Upper lobe of left lung (tissue), 6 donors: ENCODE measurements around the gene LILRB1. TPM values are rescaled to one million over a fixed set of nuclear protein-coding genes. Genes with fewer than 3 reads are reported as not detected.

Experiments used
- ATAC-seq, 2 donors: fragments of 200-7000 bp; cut with Tn5 transposase; one replicate each; pipeline ENCODE4 v1.9.1; 2022; ENCODE audit warnings: mild to moderate bottlenecking in 2 of 2, moderate library complexity in 2 of 2; ENCODE audit not compliant: low FRiP score in 2 of 2
- DNase-seq, 2 donors: peaks; one replicate each; pipeline ENCODE4 v3.0.0-alpha.2; 2019 to 2020
- H3K27ac ChIP-seq, 4 donors: fragments of 200-600 bp; sonication (generic); one replicate each; pipeline ENCODE4 v1.5.1; 2016 to 2019
- H3K27me3 ChIP-seq, 4 donors: fragments of 200-600 bp; sonication (generic); one replicate each; pipeline ENCODE4 v1.5.1; 2017 to 2019
- H3K36me3 ChIP-seq, 4 donors: fragments of 200-600 bp; sonication (generic); one replicate each; pipeline ENCODE4 v1.5.1; 2016 to 2019
- H3K4me1 ChIP-seq, 4 donors: fragments of 200-600 bp; sonication (generic); one replicate each; pipeline ENCODE4 v1.5.1; 2018 to 2019
- H3K4me3 ChIP-seq, 4 donors: fragments of 200-600 bp; sonication (generic); one replicate each; pipeline ENCODE4 v1.5.1; 2017 to 2019; ENCODE audit warnings: mild to moderate bottlenecking in 2 of 4, moderate library complexity in 1 of 4
- H3K9me3 ChIP-seq, 4 donors: fragments of 200-600 bp; sonication (generic); one replicate each; pipeline ENCODE4 v1.5.1; 2018 to 2019
- EP300 ChIP-seq, 4 donors: sonication (generic); formaldehyde crosslinking; IDR thresholded peaks; one replicate each; pipeline ENCODE4 v1.5.1; 2017; ENCODE audit warnings: antibody characterized with exemption in 4 of 4, control low read depth in 2 of 4
- POLR2A ChIP-seq, 4 donors: fragments of 450-650 bp; IDR thresholded peaks; one replicate each; pipeline ENCODE4 v1.5.1; 2016 to 2017; ENCODE audit warnings: antibody characterized with exemption in 4 of 4, mild to moderate bottlenecking in 2 of 4
- POLR2AphosphoS5 ChIP-seq, 2 donors: sonication (generic); formaldehyde crosslinking; IDR thresholded peaks; one replicate each; pipeline ENCODE4 v1.5.1; 2017; ENCODE audit warnings: antibody characterized with exemption in 2 of 2
- WGBS, 2 donors: methylation state at CpG; one replicate each; pipeline ENCODE4 v1.1.5; 2017 to 2018; 5-methylcytosine and 5-hydroxymethylcytosine counted together
- total RNA-seq, 6 donors: library from RNA; depleted of rRNA in 4 of 6; stranded (reverse); fragments of >200 nt in 4 of 6; gene quantifications; one replicate each; pipeline versions ENCODE4 v1.1.0 to v1.2.1, GENCODE V29; 2016 to 2021
- TF ChIP-seq, protein P1 (sequence below), 6 experiments: fragments of 450-650 bp in 4 of 6; fragments of 200-600 bp in 2 of 6; sonication (generic) in 2 of 6; IDR thresholded peaks; one replicate each; pipeline ENCODE4 v1.5.1; 2016 to 2019; ENCODE audit warnings: antibody characterized with exemption in 6 of 6
- donor health status: DM: no; HTN: no; CAD: no; lungs with moderate emphysema.
- donor health status: DM: no; HTN: yes; CAD: no; lungs with severe emphysema.

The LILRB1 gene
- total RNA-seq, 6 donors from 2014 or later = 4.0 to 47.1 (median 16.7) TPM

DNA sequence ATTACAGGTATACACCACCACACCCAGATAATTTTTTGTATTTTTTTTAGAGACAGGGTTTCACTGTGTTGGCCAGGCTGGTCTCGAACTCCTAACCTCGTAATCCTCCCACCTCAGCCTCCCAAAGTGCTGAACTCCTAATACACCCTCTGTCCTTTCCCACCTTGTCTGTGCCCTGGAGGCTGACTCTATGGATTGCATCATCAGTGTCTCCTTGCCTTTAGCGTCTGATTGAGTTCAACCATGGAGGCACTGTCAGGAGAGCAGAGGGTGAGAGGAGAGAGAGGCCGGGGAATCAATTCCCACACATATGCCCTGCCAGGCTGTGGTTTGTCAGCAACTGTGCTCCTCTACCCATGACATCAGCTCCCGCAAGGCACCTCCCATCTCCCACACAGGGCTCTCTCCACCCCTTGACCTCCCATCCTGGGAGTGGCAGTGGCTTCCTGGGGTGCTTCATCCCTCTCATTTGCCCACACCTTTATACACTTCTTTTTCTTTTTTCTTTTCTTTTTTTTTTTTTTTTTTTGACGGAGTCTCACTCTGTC, 19.9 kb downstream of the LILRB1 start:
- 84 to 85% methylated on average over 6 of the region's 6 CpGs for WGBS, 2 donors
- Histone ChIP-seq H3K27me3 (no peaks in the 10 kb centered on the region), H3K9me3 (no peaks in the 10 kb centered on the region), H3K4me3 (no peak overlapping the region), H3K27ac (no peak overlapping the region), H3K4me1 (no peaks in the 10 kb centered on the region), H3K36me3 (no peaks in the 10 kb centered on the region)
- DNase-seq = no peak
- TF ChIP-seq EP300 (IDR thresholded peaks at IDR 0.05) (no peak), POLR2AphosphoS5 (IDR thresholded peaks at IDR 0.05) (no peak)
- no peak for ATAC-seq

- H3K27ac ChIP-seq = no peak overlapping the region
- TF ChIP-seq, protein P1, sequence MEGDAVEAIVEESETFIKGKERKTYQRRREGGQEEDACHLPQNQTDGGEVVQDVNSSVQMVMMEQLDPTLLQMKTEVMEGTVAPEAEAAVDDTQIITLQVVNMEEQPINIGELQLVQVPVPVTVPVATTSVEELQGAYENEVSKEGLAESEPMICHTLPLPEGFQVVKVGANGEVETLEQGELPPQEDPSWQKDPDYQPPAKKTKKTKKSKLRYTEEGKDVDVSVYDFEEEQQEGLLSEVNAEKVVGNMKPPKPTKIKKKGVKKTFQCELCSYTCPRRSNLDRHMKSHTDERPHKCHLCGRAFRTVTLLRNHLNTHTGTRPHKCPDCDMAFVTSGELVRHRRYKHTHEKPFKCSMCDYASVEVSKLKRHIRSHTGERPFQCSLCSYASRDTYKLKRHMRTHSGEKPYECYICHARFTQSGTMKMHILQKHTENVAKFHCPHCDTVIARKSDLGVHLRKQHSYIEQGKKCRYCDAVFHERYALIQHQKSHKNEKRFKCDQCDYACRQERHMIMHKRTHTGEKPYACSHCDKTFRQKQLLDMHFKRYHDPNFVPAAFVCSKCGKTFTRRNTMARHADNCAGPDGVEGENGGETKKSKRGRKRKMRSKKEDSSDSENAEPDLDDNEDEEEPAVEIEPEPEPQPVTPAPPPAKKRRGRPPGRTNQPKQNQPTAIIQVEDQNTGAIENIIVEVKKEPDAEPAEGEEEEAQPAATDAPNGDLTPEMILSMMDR (IDR thresholded peaks at IDR 0.05) = peak in 5 of 6 experiments; percentile 32 to 52 (median 44)
- TF ChIP-seq POLR2A (IDR thresholded peaks at IDR 0.05) = no peak
- ATAC-seq = peak in 1 of 2 donors; percentile 50
- no peak overlapping the region for H3K4me3 ChIP-seq
- no peaks in the 10 kb centered on the region for H3K4me1 ChIP-seq
- no peaks in the 10 kb centered on the region for H3K27me3 ChIP-seq
- H3K36me3 ChIP-seq = no peaks in the 10 kb centered on the region
- DNase-seq = no peak
- H3K9me3 ChIP-seq = no peaks in the 10 kb centered on the region
- WGBS, 2 donors = 24 to 33% methylated on average over 6 of the region's 6 CpGs
These were observed 23.0 kb downstream of the LILRB1 start for GRCh38 chr19:54653181-54653809.

GRCh38 chr19:54654447-54655321, 24.4 kb downstream of the LILRB1 start:
- Histone ChIP-seq H3K4me1 (no peaks in the 10 kb centered on the region), H3K9me3 (no peaks in the 10 kb centered on the region), H3K4me3 (no peak overlapping the region), H3K36me3 (no peaks in the 10 kb centered on the region), H3K27ac (no peak overlapping the region), H3K27me3 (no peaks in the 10 kb centered on the region)
- 74 to 77% methylated on average over 14 of the region's 14 CpGs for whole genome bisulfite sequencing, 2 donors
- TF ChIP-seq, protein P1 (IDR thresholded peaks at IDR 0.05) = no peak
- TF ChIP-seq POLR2A (IDR thresholded peaks at IDR 0.05) = no peak
- TF ChIP-seq EP300 (IDR thresholded peaks at IDR 0.05) = no peak
- ATAC-seq = peak in 1 of 2 donors; percentile 49
- no peak for DNase-seq

DNA sequence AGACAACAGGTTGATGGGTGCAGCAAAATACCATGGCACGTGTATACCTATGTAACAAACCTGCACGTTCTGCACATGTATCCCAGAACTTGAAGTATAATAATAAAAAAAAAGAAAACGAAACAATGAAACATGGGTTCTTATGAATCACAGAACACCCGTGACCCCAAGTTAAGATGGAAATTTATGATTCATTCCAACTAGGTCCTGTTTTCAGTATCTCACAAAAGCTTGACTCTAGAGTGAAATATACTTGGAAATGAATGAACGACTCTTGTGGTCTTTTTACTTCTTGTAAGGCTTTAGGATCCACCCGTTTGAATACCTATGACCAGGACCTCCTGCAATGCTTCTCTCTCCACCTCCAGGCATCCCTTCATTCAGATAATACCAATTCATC, 29.0 kb downstream of the LILRB1 start:
- no peak overlapping the region for H3K27ac ChIP-seq
- no peaks in the 10 kb centered on the region for H3K27me3 ChIP-seq
- WGBS, 2 donors = 74 to 77% methylated on average over 6 of the region's 6 CpGs
- TF ChIP-seq, protein P1 (IDR thresholded peaks at IDR 0.05) = no peak
- TF ChIP-seq POLR2AphosphoS5 (IDR thresholded peaks at IDR 0.05) = no peak
- no peak for TF ChIP-seq POLR2A (IDR thresholded peaks at IDR 0.05)
- TF ChIP-seq EP300 (IDR thresholded peaks at IDR 0.05) = no peak
- H3K4me3 ChIP-seq = no peak overlapping the region
- H3K4me1 ChIP-seq = no peaks in the 10 kb centered on the region
- H3K36me3 ChIP-seq = no peaks in the 10 kb centered on the region
- no peak for DNase-seq
- ATAC-seq = no peak
- no peaks in the 10 kb centered on the region for H3K9me3 ChIP-seq

DNA sequence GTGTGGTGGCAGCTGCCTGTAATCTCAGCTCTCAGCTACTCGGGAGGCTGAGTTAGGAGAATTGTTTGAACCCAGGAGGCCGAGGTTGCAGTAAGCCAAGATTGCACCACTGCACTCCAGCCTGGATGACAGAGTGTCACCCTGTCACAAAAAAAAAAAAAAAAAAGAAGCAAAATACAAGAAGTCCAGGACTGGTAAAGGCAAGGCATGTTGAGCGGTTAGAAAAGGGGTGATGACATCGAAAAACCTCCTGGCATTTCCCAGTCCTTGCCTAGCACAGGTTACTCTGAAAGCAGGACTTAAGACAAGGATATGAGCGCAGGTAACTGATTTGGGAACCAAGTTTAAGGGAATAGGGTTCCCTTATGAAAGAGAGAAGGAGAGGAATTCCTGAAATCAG, 30.0 kb downstream of the LILRB1 start:
- WGBS, 2 donors = 74 to 79% methylated on average over 5 of the region's 5 CpGs
- H3K27ac ChIP-seq = peak overlapping the region in 1 of 4 donors; percentile 56
- DNase-seq (no peak), ATAC-seq (peak in 1 of 2 donors; percentile 54)
- TF ChIP-seq, protein P1 (IDR thresholded peaks at IDR 0.05) = no peak
- TF ChIP-seq POLR2A (IDR thresholded peaks at IDR 0.05) (no peak), POLR2AphosphoS5 (IDR thresholded peaks at IDR 0.05) (no peak), EP300 (IDR thresholded peaks at IDR 0.05) (no peak)
- no peak overlapping the region for H3K4me3 ChIP-seq
- H3K36me3 ChIP-seq = no peaks in the 10 kb centered on the region
- H3K9me3 ChIP-seq = no peaks in the 10 kb centered on the region
- H3K27me3 ChIP-seq = peaks cover 0 to 4% (median 0%) of the 10 kb centered on the region in 4 donors
- no peaks in the 10 kb centered on the region for H3K4me1 ChIP-seq
